Glomerular endothelial cell (primary cell): Measurements from ENCODE around the gene CHST3. TPM values are rescaled to one million over a fixed set of nuclear protein-coding genes. Genes with fewer than 3 reads are reported as not detected.
"Not testable (repeated sequence)": the region's sequence is repeated elsewhere in the genome, so short reads cannot be mapped to it uniquely, and the experiment has no call there.

Experiments
- DNase-seq: peaks from one replicate; pipeline ENCODE4 v3.0.0-alpha.2; 2011; ENCODE audit warnings: low read depth, low spot score; ENCODE audit errors: extremely low read depth
- total RNA-seq: library from RNA; depleted of rRNA; stranded (reverse); fragments of >200 nt; gene quantifications from 2 replicates; pipeline ENCODE4 v1.2.3, GENCODE V29; 2015

Gene CHST3
- total RNA-seq, 1 donor from 2014 or later: 10.6 TPM

DNA sequence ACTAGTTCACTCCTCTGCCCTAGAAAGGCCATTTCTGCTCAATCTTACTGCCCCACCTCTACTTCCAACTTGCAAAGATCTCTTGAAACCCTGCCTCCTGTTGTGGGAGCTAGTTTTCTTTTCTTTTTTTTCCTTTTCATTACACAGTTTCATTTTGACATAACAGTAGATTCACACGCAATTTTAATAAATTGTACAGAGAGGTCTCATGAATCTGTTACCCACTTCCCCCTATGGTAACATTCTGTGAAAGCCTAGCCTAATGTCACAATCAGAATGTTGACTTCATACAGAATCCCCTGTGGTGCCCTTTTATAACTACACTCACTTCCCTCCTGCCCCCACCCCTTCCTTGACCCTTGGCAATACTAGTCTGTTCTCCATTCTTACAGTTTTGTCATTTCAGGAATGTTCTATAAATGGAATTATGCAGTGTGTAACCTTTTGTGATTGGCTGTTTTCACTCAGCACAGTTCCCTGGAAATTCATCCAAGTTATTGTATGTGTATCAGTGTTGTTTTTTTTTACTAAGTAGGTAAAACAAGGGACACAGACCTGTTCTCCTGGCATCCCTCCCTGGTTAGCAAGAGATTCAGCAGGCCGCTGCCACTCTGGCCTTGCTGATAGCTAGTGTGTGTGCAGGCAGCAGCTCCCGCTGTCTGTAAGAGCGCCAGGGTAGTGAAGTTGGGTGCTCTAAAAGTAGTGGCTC is 21.5 kb downstream of the CHST3 start:
- no peak for DNase-seq

GRCh38 chr10:71988895-71989294 is 24.7 kb downstream of the CHST3 start:
- DNase-seq: not testable (repeated sequence)

GRCh38 chr10:71989661-71990454 is 25.7 kb downstream of the CHST3 start:
- no peak for DNase-seq

- DNase-seq: no peak
Observed at GRCh38 chr10:71990706-71991269, 26.6 kb downstream of the CHST3 start.

DNA sequence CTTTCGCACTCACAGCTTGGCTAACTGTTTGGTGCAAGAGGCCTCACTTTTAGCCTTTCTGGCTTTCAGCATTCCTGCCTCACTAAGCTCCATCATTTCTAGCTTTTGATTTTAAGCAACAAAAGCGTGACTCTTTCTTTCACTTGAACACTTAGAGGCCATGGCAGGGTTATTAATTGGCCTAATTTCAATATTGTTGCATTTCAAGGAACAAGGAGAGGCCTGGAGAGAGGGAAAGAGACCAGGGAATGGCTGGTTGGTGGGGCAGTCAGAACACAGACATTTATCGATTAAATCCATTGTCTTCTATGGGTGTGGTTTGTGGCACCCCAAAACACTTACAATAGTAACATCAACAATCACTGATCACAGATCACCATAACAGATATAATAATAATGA is 31.3 kb downstream of the CHST3 start:
- no peak for DNase-seq

GRCh38 chr10:71995887-71996575 is 31.8 kb downstream of the CHST3 start:
- DNase-seq: no peak

DNA sequence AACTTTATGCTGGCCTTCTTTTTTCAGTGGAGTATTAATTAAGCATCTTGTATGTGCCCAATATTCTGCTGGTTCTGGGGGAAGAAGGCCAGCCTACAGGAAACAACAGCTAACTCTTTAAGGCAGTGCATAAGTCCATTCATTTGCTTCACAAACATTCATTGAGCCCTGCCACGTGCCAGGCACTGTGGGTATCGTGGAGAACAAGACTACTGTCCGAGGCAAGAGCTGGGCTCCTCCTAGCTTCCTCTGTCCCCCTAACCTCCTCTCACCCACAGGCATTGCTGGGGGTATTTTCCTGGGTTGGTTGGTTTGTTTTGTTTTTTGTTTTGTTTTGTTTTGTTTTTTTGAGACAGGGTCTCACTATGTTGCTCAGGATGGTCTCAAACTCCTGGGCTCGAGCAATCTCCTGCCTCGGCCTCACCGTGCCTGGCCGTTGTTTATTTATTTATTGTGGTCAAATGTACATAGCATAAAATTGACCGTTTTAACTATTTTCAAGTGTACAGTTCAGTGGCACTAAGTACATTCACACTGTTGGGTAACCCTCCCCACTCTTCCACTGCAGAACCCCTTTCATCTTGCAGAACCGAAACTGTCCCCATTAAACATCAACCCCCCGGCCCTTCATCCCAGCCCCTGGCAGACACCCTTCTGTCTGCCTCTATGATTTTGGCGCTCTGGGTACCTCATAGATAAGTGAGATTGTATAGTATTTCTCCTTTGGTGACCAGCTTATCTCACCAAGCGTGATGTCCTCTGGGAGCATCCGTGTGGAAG is 32.6 kb downstream of the CHST3 start:
- no peak for DNase-seq

DNA sequence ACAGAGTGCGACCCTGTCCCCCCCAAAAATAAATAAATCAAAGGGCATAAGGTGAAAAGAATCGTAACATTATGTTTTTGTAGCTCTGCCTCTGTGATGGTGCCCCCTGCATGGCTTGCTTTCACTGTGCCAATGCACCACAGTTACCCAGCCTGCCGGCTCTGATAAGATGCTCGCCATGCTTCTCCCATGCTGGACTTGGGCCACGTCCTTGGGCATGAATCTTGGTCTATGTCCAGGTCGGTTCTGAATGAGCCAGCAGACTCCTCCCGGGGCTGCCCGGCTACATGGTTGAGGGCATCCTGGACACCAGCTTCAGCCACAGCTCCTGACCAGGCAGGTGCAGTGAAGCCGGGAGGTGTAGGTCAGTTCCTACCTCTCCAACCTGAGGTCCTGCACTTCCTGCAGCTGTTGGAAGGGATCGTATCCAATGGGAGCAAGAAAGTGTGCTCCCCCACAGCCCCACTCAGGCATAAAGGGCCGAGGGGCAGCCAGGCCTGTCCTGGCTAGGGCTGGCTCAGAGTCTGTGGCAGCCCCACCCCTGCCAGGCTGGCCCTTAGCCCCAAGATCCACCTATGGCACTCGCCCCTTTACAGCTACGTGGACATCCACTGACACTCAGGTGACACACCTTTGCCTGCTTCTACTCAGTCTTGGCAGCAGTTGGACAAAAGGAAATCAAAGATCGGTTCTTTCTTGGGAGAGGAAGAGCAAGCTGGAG is 34.1 kb downstream of the CHST3 start:
- no peak for DNase-seq

GRCh38 chr10:71998840-71999194 is 34.6 kb downstream of the CHST3 start:
- no peak for DNase-seq

DNA sequence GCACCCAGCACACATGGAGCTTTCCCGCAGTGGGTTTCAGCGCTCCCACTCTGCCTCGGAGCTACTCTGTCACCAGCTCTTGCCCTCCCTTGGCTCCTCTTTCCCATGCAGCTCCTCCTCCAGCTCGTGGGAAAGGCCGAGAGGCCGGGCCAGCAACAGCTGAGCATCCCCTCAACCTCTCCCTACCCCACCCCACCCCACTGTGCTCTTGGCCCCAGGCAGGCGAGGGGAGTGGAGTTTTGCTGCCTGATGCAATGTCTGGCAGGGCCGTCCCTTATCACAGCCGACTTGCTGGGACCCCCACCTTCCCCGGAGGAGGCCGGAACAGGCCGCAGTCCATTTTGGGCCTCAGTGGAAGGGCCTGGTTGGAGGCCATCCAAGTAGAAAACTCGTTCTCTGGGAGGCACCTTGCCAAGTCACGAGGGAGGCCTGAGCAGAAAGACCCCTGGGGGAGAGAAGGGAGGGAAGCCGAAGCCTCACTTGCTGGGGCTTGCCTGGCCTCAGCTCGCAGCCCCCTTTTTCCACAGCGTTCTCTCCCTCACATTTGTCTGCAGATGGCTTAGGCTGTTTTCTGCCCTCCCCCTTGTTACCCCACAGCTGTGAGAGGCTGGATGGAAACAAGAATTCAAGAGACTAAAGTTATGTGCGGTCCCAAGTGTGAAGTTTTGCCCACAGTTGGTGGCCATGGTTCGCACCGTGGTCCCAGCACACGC is 35.3 kb downstream of the CHST3 start:
- no peak for DNase-seq

DNA sequence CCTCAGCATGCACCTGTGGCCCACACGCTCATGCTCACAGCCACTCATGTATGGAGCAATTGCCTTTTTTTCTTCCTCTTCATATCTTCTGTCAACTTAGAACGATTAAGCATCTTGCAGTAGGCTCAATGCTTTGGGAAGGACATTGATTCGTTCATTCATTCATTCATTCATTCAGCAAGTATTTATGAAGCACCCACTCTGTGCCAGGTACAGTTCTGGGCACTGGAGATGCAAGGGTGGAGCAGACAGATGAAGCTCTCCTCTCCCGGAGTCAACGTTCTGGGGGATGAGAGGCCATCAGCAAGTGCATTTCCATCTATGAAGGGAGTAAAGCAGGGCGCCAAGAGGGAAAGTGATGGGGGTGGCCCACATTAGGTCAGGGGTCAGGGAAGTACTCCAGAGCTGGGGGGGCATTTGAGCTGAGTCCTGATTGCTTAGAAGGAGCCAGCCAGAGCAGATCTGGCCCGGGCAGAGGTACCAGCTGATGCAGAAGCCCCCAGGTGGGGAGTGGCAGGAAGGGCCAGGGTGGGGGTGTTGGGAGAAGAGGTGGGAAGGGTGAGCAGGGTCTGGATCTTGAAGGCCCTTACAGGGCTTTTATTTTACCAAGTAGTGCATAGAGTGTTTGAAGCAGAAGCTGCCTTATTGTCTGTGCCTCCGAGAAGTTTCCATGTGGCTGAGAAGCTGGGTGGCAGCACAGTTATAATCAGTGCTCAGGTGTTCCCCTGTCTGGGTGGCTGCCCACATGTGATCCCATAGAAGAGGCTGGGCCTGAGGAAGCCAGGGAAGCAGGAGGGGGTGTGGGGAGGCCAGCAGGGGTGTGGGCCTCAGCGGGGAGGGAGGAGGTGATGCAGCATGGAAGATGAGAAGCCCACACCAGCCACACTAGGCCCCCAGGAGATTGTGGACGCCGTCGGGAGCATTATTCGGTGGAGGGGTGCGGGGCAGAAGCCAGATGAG is 36.2 kb downstream of the CHST3 start:
- DNase-seq: no peak

GRCh38 chr10:72001033-72001395 is 36.8 kb downstream of the CHST3 start:
- DNase-seq: no peak

GRCh38 chr10:72002354-72003295 is 38.4 kb downstream of the CHST3 start:
- DNase-seq: no peak

- DNase-seq: no peak
Observed at GRCh38 chr10:72006026-72006425, 41.8 kb downstream of the CHST3 start.

- no peak for DNase-seq
Observed at GRCh38 chr10:72007246-72007892, 43.2 kb downstream of the CHST3 start.

GRCh38 chr10:72008096-72008981 is 44.1 kb downstream of the CHST3 start:
- no peak for DNase-seq
